Measurements from ENCODE around the gene CDX2.

The CDX2 gene

GRCh38 chr13:28001837-28002473, 32.8 kb upstream of the CDX2 start:
- Histone ChIP-seq H3K27ac (ENCODE audit: low read length) (no peak overlapping the region), H3K27me3 (ENCODE audit: low read depth, low read length) (no peaks in the 10 kb centered on the region), H3K9me3 (ENCODE audit: insufficient read depth, low read length) (no peaks in the 10 kb centered on the region), H3K4me1 (ENCODE audit: low read length) (peaks cover 11% of the 10 kb centered on the region), H3K4me3 (ENCODE audit: low read length) (no peak overlapping the region), H3K4me2 (ENCODE audit: low read length) (peak overlapping the region; percentile 50), H2AFZ (ENCODE audit: low read depth, low read length) (no peak overlapping the region), H3K9ac (ENCODE audit: low read length) (no peak overlapping the region), H4K20me1 (ENCODE audit: insufficient read depth, low read length) (no peaks in the 10 kb centered on the region), H3K79me2 (ENCODE audit: low read length) (no peaks in the 10 kb centered on the region), H3K36me3 (replicated peaks; ENCODE audit: low read depth, low read length) (no peaks in the 10 kb centered on the region)
- TF ChIP-seq CTCF (IDR thresholded peaks at IDR 0.05; ENCODE audit: low read depth, low read length) = no peak
- no peak for TF ChIP-seq EZH2phosphoT487 (IDR thresholded peaks at IDR 0.05; ENCODE audit: low read depth)

- H3K4me3 ChIP-seq (ENCODE audit: low read length) = no peak overlapping the region
- H3K4me1 ChIP-seq (ENCODE audit: low read length) = peaks cover 11% of the 10 kb centered on the region
- no peaks in the 10 kb centered on the region for H3K36me3 ChIP-seq (replicated peaks; ENCODE audit: low read depth, low read length)
- H3K27me3 ChIP-seq (ENCODE audit: low read depth, low read length) = no peaks in the 10 kb centered on the region
- no peak overlapping the region for H3K9ac ChIP-seq (ENCODE audit: low read length)
- TF ChIP-seq CTCF (IDR thresholded peaks at IDR 0.05; ENCODE audit: low read depth, low read length) (no peak), EZH2phosphoT487 (IDR thresholded peaks at IDR 0.05; ENCODE audit: low read depth) (no peak)
- no peak overlapping the region for H3K4me2 ChIP-seq (ENCODE audit: low read length)
- H3K27ac ChIP-seq (ENCODE audit: low read length) = no peak overlapping the region
- no peaks in the 10 kb centered on the region for H3K9me3 ChIP-seq (ENCODE audit: insufficient read depth, low read length)
- H3K79me2 ChIP-seq (ENCODE audit: low read length) = no peaks in the 10 kb centered on the region
- no peak overlapping the region for H2AFZ ChIP-seq (ENCODE audit: low read depth, low read length)
- no peaks in the 10 kb centered on the region for H4K20me1 ChIP-seq (ENCODE audit: insufficient read depth, low read length)
Observed at GRCh38 chr13:28001049-28001448, 31.9 kb upstream of the CDX2 start.

- no peak overlapping the region for H3K4me3 ChIP-seq (ENCODE audit: low read length)
Observed at GRCh38 chr13:28000567-28000966, 31.5 kb upstream of the CDX2 start.

More at GRCh38 chr13:28000567-28000966, 31.5 kb upstream of the CDX2 start:
- Histone ChIP-seq H3K9me3 (ENCODE audit: insufficient read depth, low read length) (no peaks in the 10 kb centered on the region), H3K9ac (ENCODE audit: low read length) (no peak overlapping the region), H3K79me2 (ENCODE audit: low read length) (no peaks in the 10 kb centered on the region), H3K27ac (ENCODE audit: low read length) (no peak overlapping the region), H3K27me3 (ENCODE audit: low read depth, low read length) (no peaks in the 10 kb centered on the region), H3K4me1 (ENCODE audit: low read length) (peaks cover 11% of the 10 kb centered on the region), H4K20me1 (ENCODE audit: insufficient read depth, low read length) (no peaks in the 10 kb centered on the region), H3K4me2 (ENCODE audit: low read length) (no peak overlapping the region), H2AFZ (ENCODE audit: low read depth, low read length) (peak overlapping the region; percentile 22; the same call in 1 of the 2 replicates), H3K36me3 (replicated peaks; ENCODE audit: low read depth, low read length) (no peaks in the 10 kb centered on the region)
- no peak for TF ChIP-seq CTCF (IDR thresholded peaks at IDR 0.05; ENCODE audit: low read depth, low read length)
- no peak for TF ChIP-seq EZH2phosphoT487 (IDR thresholded peaks at IDR 0.05; ENCODE audit: low read depth)

Data from OCI-LY3 (cell line).